GM23248 (cell line): Measurements from ENCODE around the gene DISP2.

Source experiments
- EZH2 ChIP-seq: fragments of 200-600 bp; sonication (generic); IDR thresholded peaks from 2 replicates; pipeline ENCODE4 v1.6.1; 2018; ENCODE audit warnings: antibody characterized with exemption, mild to moderate bottlenecking; ENCODE audit not compliant: insufficient read depth, poor library complexity, severe bottlenecking
- EZH2phosphoT487 ChIP-seq: fragments of 200-600 bp; sonication (generic); IDR thresholded peaks from 2 replicates; pipeline ENCODE4 v1.6.1; 2018; ENCODE audit warnings: antibody characterized with exemption, moderate library complexity, mild to moderate bottlenecking, low read depth; ENCODE audit not compliant: insufficient read depth

- TF ChIP-seq EZH2 = no peak
- TF ChIP-seq EZH2phosphoT487 = no peak
Observed at GRCh38 chr15:40325700-40326099, 32.3 kb upstream of the DISP2 start.
